Measurements from ENCODE around the gene ZFYVE28.

GRCh38 chr4:2354760-2355159 is 63.7 kb downstream of the ZFYVE28 start:
- TF ChIP-seq POLR2A (IDR thresholded peaks at IDR 0.05), result no peak
- no peak for TF ChIP-seq CTCF (IDR thresholded peaks at IDR 0.05)
- TF ChIP-seq POLR2AphosphoS5 (IDR thresholded peaks at IDR 0.05), result no peak
